NCI-H82 (cell line): Measurements from ENCODE around the gene LRRC14B.
"Not testable (repeated sequence)": the region's sequence is repeated elsewhere in the genome, so short reads cannot be mapped to it uniquely, and the experiment has no call there.

ENCODE experiments used
- DNase-seq: peaks from one replicate; lab custom pipeline; 2025; lab: John Stamatoyannopoulos, UW

LRRC14B gene

GRCh38 chr5:160173-160510, 31.2 kb upstream of the LRRC14B start:
- DNase-seq: no peak

- no peak for DNase-seq
Measured at GRCh38 chr5:160921-161802, 30.1 kb upstream of the LRRC14B start.

- DNase-seq: no peak
Measured at GRCh38 chr5:161803-162110, 29.5 kb upstream of the LRRC14B start.

GRCh38 chr5:162190-162564, 29.1 kb upstream of the LRRC14B start:
- no peak for DNase-seq

GRCh38 chr5:162565-163337, 28.5 kb upstream of the LRRC14B start:
- no peak for DNase-seq

- no peak for DNase-seq
Measured at GRCh38 chr5:163338-163620, 28.0 kb upstream of the LRRC14B start.

- no peak for DNase-seq
Measured at GRCh38 chr5:163841-164240, 27.5 kb upstream of the LRRC14B start.

GRCh38 chr5:164244-164643, 27.1 kb upstream of the LRRC14B start:
- no peak for DNase-seq

GRCh38 chr5:164783-165182, 26.5 kb upstream of the LRRC14B start:
- DNase-seq: not testable (repeated sequence)

GRCh38 chr5:166441-167372, 24.6 kb upstream of the LRRC14B start:
- DNase-seq: no peak

GRCh38 chr5:167511-167910, 23.8 kb upstream of the LRRC14B start:
- no peak for DNase-seq

GRCh38 chr5:167982-168660, 23.2 kb upstream of the LRRC14B start:
- DNase-seq: no peak

GRCh38 chr5:169071-169727, 22.1 kb upstream of the LRRC14B start:
- no peak for DNase-seq

GRCh38 chr5:169728-170094, 21.6 kb upstream of the LRRC14B start:
- no peak for DNase-seq

GRCh38 chr5:170971-171800, 20.1 kb upstream of the LRRC14B start:
- DNase-seq: no peak

- DNase-seq: no peak
Measured at GRCh38 chr5:171801-172331, 19.4 kb upstream of the LRRC14B start.

- DNase-seq: no peak
Measured at GRCh38 chr5:172421-172820, 18.9 kb upstream of the LRRC14B start.

- DNase-seq: no peak
Measured at GRCh38 chr5:172841-173251, 18.4 kb upstream of the LRRC14B start.

GRCh38 chr5:173392-174290, 17.7 kb upstream of the LRRC14B start:
- no peak for DNase-seq

- DNase-seq: no peak
Measured at GRCh38 chr5:174291-174600, 17.0 kb upstream of the LRRC14B start.
